NCI-H146 treated with DMSO at 0.1 percent for 48 hours (cell line): ENCODE data around the gene ERC2.
"Not testable (repeated sequence)": the region's sequence is repeated elsewhere in the genome, so short reads cannot be mapped to it uniquely, and the experiment has no call there.

ENCODE experiments used
- DNase-seq: peaks from one replicate; lab custom pipeline; 2025; ENCODE audit not compliant: unreplicated experiment; lab: John Stamatoyannopoulos, UW

Gene ERC2

GRCh38 chr3:56318891-56319290 lies 149.4 kb downstream of the ERC2 start:
- DNase-seq: no peak

- DNase-seq: no peak
Measured at GRCh38 chr3:56316944-56317343, 151.3 kb downstream of the ERC2 start.

- DNase-seq: no peak
Measured at GRCh38 chr3:56314842-56315241, 153.4 kb downstream of the ERC2 start.

GRCh38 chr3:56309465-56309864 lies 158.8 kb downstream of the ERC2 start:
- DNase-seq: no peak

GRCh38 chr3:56308471-56308870 lies 159.8 kb downstream of the ERC2 start:
- no peak for DNase-seq

GRCh38 chr3:56304069-56304468 lies 164.2 kb downstream of the ERC2 start:
- DNase-seq: no peak

GRCh38 chr3:56303487-56303886 lies 164.8 kb downstream of the ERC2 start:
- no peak for DNase-seq

- DNase-seq: no peak
Measured at GRCh38 chr3:56302417-56302816, 165.8 kb downstream of the ERC2 start.

GRCh38 chr3:56297281-56297840 lies 170.9 kb downstream of the ERC2 start:
- DNase-seq: no peak

- no peak for DNase-seq
Measured at GRCh38 chr3:56296361-56296760, 171.9 kb downstream of the ERC2 start.

- DNase-seq: no peak
Measured at GRCh38 chr3:56295161-56295560, 173.1 kb downstream of the ERC2 start.

GRCh38 chr3:56294286-56294685 lies 174.0 kb downstream of the ERC2 start:
- DNase-seq: no peak

GRCh38 chr3:56291953-56292352 lies 176.3 kb downstream of the ERC2 start:
- no peak for DNase-seq

- DNase-seq: no peak
Measured at GRCh38 chr3:56291244-56291680, 177.0 kb downstream of the ERC2 start.

GRCh38 chr3:56290374-56290773 lies 177.9 kb downstream of the ERC2 start:
- no peak for DNase-seq

GRCh38 chr3:56288258-56288657 lies 180.0 kb downstream of the ERC2 start:
- no peak for DNase-seq

- no peak for DNase-seq
Measured at GRCh38 chr3:56282341-56282740, 185.9 kb downstream of the ERC2 start.

- DNase-seq: no peak
Measured at GRCh38 chr3:56277236-56277635, 191.0 kb downstream of the ERC2 start.

GRCh38 chr3:56275120-56275519 lies 193.1 kb downstream of the ERC2 start:
- DNase-seq: no peak

- no peak for DNase-seq
Measured at GRCh38 chr3:56269755-56270535, 198.3 kb downstream of the ERC2 start.

GRCh38 chr3:56268616-56269383 lies 199.5 kb downstream of the ERC2 start:
- DNase-seq: no peak

GRCh38 chr3:56261852-56262251 lies 206.4 kb downstream of the ERC2 start:
- not testable (repeated sequence) for DNase-seq
